Smooth muscle cell (in vitro differentiated cells): ENCODE data around the gene SSBP4. TPM values are rescaled to one million over a fixed set of nuclear protein-coding genes. Genes with fewer than 3 reads are reported as not detected.

ENCODE experiments used
- DNase-seq: peaks from one replicate; lab custom pipeline; 2025; ENCODE audit not compliant: unreplicated experiment; lab: John Stamatoyannopoulos, UW
- H2AFZ ChIP-seq: fragments of 200-600 bp; sonication (generic); 2 replicates; pipeline ENCODE4 v1.6.0; 2016; ENCODE audit warnings: antibody characterized with exemption, low read depth, mild to moderate bottlenecking
- H3F3A ChIP-seq: fragments of 200-600 bp; sonication (generic); 2 replicates; pipeline ENCODE4 v1.6.0; 2017; ENCODE audit warnings: antibody characterized with exemption, low read depth
- H3K27ac ChIP-seq: fragments of 200-600 bp; sonication (generic); 2 replicates; pipeline ENCODE4 v1.5.1; 2016; ENCODE audit warnings: low read depth, mild to moderate bottlenecking
- H3K27me3 ChIP-seq: fragments of 200-600 bp; sonication (generic); 2 replicates; pipeline ENCODE4 v1.6.1; 2016; ENCODE audit warnings: low read depth, mild to moderate bottlenecking
- H3K36me3 ChIP-seq: fragments of 200-600 bp; sonication (generic); 2 replicates; pipeline ENCODE4 v1.5.1; 2016; ENCODE audit warnings: low read depth
- H3K4me1 ChIP-seq: fragments of 200-600 bp; sonication (generic); 2 replicates; pipeline ENCODE4 v1.5.1; 2016; ENCODE audit warnings: low read depth
- H3K4me2 ChIP-seq: fragments of 200-600 bp; sonication (generic); 2 replicates; pipeline ENCODE4 v1.6.0; 2016; ENCODE audit warnings: mild to moderate bottlenecking
- H3K4me3 ChIP-seq: fragments of 200-600 bp; sonication (generic); 2 replicates; pipeline ENCODE4 v1.5.1; 2016; ENCODE audit warnings: mild to moderate bottlenecking
- H3K79me2 ChIP-seq: fragments of 200-600 bp; sonication (generic); 2 replicates; pipeline ENCODE4 v1.6.0; 2016; ENCODE audit warnings: low read depth, mild to moderate bottlenecking
- H3K9ac ChIP-seq: fragments of 200-600 bp; sonication (generic); 2 replicates; pipeline ENCODE4 v1.6.0; 2016; ENCODE audit warnings: low read depth
- H3K9me3 ChIP-seq: fragments of 200-600 bp; sonication (generic); replicated peaks from 2 replicates; pipeline ENCODE4 v1.5.1; 2016; ENCODE audit warnings: low read depth
- H4K20me1 ChIP-seq: fragments of 200-600 bp; sonication (generic); 2 replicates; pipeline ENCODE4 v1.6.0; 2016; ENCODE audit warnings: low read depth
- CTCF ChIP-seq: fragments of 200-600 bp; sonication (generic); IDR thresholded peaks from 2 replicates; pipeline ENCODE4 v1.5.1; 2017; ENCODE audit warnings: borderline replicate concordance, mild to moderate bottlenecking, antibody characterized with exemption; ENCODE audit not compliant: insufficient read depth, poor library complexity, severe bottlenecking
- WGBS: methylation state at CpG from one replicate; pipeline ENCODE4 v1.1.7; 2016; ENCODE audit warnings: low lambda C conversion rate; 5-methylcytosine and 5-hydroxymethylcytosine counted together
- polyA plus RNA-seq: library from polyadenylated mRNA; unstranded; fragments of >200 nt; fragmentation: Nextera tagmentation; extraction: Ambion mirVana; gene quantifications from 2 replicates; pipeline ENCODE4 v1.2.1, GENCODE V29; 2016
- total RNA-seq: library from RNA; depleted of rRNA; stranded (reverse); fragments of >200 nt; gene quantifications from 2 replicates; pipeline ENCODE4 v1.2.3, GENCODE V29; 2014

SSBP4 gene
- total and polyA plus RNA-seq, 2 experiments from 2014 or later = 44.1 to 124 TPM

- H3K79me2 ChIP-seq = peaks cover 6% of the 10 kb centered on the region
- no peak overlapping the region for H3K27ac ChIP-seq
- DNase-seq = no peak
- H3K4me3 ChIP-seq = no peak overlapping the region
- H3K36me3 ChIP-seq = no peaks in the 10 kb centered on the region
- H3K4me1 ChIP-seq = no peaks in the 10 kb centered on the region
- no peak overlapping the region for H2AFZ ChIP-seq
- no peaks in the 10 kb centered on the region for H3K9me3 ChIP-seq
- TF ChIP-seq CTCF = no peak
- peaks cover 92% of the 10 kb centered on the region for H4K20me1 ChIP-seq
- no peak overlapping the region for H3K9ac ChIP-seq
- WGBS = 94% methylated on average over 3 of the region's 3 CpGs
- no peaks in the 10 kb centered on the region for H3K27me3 ChIP-seq
- H3F3A ChIP-seq = peaks cover 7% of the 10 kb centered on the region
- H3K4me2 ChIP-seq = no peak overlapping the region
Measured at GRCh38 chr19:18467978-18468377, 48.8 kb downstream of the SSBP4 start.

- Histone ChIP-seq H2AFZ (no peak overlapping the region), H3K9ac (no peak overlapping the region), H3K9me3 (no peaks in the 10 kb centered on the region), H3K4me1 (no peaks in the 10 kb centered on the region), H3K36me3 (no peaks in the 10 kb centered on the region), H3K4me2 (no peak overlapping the region), H3K79me2 (peaks cover 10% of the 10 kb centered on the region), H3K27ac (no peak overlapping the region), H3K27me3 (no peaks in the 10 kb centered on the region), H3F3A (peaks cover 7% of the 10 kb centered on the region), H4K20me1 (peaks cover 93% of the 10 kb centered on the region), H3K4me3 (no peak overlapping the region)
- 91% methylated on average over 3 of the region's 3 CpGs for WGBS
- no peak for DNase-seq
- no peak for TF ChIP-seq CTCF
Measured at GRCh38 chr19:18468517-18468916, 49.3 kb downstream of the SSBP4 start.

DNA sequence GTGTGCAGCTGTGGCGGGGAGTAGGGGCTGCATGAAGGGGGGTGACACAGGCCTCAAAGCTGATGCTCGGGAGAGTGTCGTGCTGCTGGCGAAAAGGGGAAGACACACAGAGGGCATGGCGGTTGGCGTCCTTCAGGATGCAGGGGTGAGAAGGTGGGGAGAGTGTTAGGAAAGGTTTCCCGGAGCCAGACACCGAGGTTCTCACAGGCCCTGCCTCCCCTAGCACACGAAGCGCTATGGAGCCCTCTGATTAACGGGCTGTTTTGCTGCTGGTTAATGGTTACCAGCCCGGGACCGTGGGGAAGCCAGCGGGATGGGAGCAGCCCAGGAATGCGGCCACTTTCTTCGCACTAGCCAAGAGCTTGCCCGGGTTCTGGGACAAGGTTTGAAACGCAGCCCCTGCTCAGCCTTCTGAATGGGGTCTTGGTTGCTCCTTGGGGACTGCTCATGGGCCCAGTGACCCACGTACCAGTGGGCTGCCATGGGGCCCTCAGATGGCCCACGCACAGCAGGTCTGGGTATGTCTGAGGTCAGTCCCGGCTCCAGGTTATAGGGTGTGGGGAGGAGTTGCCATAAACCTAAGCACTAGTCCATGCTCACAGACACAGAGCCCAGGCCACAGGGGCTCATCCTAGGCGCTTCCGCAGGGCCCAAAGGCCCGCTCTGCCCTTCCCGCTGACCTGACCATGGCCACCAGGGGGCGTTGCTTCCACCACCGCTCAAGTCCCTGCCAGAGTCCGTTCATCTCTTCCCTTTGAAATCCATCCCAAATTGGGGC, 50.1 kb downstream of the SSBP4 start:
- H3K9me3 ChIP-seq = no peaks in the 10 kb centered on the region
- peak; percentile 14 for DNase-seq
- no peak overlapping the region for H3K4me2 ChIP-seq
- peaks cover 7% of the 10 kb centered on the region for H3F3A ChIP-seq
- H3K79me2 ChIP-seq = peaks cover 18% of the 10 kb centered on the region
- no peak overlapping the region for H2AFZ ChIP-seq
- H3K27me3 ChIP-seq = no peaks in the 10 kb centered on the region
- no peak overlapping the region for H3K27ac ChIP-seq
- peaks cover 93% of the 10 kb centered on the region for H4K20me1 ChIP-seq
- WGBS = 79% methylated on average over 28 of the region's 28 CpGs
- TF ChIP-seq CTCF = peak; percentile 79
- no peaks in the 10 kb centered on the region for H3K36me3 ChIP-seq
- no peaks in the 10 kb centered on the region for H3K4me1 ChIP-seq
- no peak overlapping the region for H3K9ac ChIP-seq
- H3K4me3 ChIP-seq = no peak overlapping the region

DNA sequence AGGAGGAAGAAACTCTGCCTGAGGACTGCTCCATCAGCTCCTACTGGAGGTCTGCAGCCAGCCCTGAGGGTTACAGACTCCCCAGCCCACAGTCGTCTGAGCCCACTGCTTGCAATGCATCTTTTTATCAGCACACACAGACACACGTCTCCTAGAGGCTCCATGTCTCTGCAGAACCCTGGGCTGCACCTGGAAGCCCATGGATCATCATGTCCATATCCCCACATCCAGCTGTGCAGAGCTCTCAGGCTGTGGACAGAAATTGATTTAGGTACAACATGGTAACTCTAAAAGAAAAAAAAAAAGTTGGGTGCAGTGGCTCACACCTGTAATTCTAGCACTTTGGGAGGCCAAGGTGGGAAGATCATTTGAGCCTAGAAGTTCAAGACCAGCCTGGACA, 51.6 kb downstream of the SSBP4 start:
- Histone ChIP-seq H3K4me1 (no peaks in the 10 kb centered on the region), H3K9me3 (no peaks in the 10 kb centered on the region), H3K79me2 (peaks cover 33% of the 10 kb centered on the region), H3K4me2 (no peak overlapping the region), H3K27ac (no peak overlapping the region), H4K20me1 (peaks cover 93% of the 10 kb centered on the region), H2AFZ (no peak overlapping the region), H3K4me3 (no peak overlapping the region), H3F3A (peaks cover 7% of the 10 kb centered on the region), H3K27me3 (no peaks in the 10 kb centered on the region), H3K36me3 (no peaks in the 10 kb centered on the region), H3K9ac (no peak overlapping the region)
- no peak for TF ChIP-seq CTCF
- 62% methylated on average over 2 of the region's 2 CpGs for WGBS
- no peak for DNase-seq
